Transverse colon (tissue), 4 donors: ENCODE data around the gene LRRC32. TPM values are rescaled to one million over a fixed set of nuclear protein-coding genes. Genes with fewer than 3 reads are reported as not detected.

Source experiments
- DNase-seq: peaks from one replicate; pipeline ENCODE4 v3.0.0-alpha.2; 2019
- H3K27ac ChIP-seq, 4 donors: fragments of 200-600 bp; sonication (generic); 2 replicates each; pipeline ENCODE4 v1.5.1; 2016 to 2018; ENCODE audit warnings: inconsistent platforms in 4 of 4
- H3K27me3 ChIP-seq: fragments of 200-600 bp; sonication (generic); 2 replicates; pipeline ENCODE4 v1.5.1; 2017; ENCODE audit warnings: inconsistent platforms
- H3K36me3 ChIP-seq, 4 donors: fragments of 200-600 bp; sonication (generic); 2 replicates each; pipeline ENCODE4 v1.5.1; 2017 to 2019; ENCODE audit warnings: inconsistent platforms in 4 of 4
- H3K4me1 ChIP-seq, 4 donors: fragments of 200-600 bp; sonication (generic); 2 replicates each; pipeline ENCODE4 v1.5.1; 2017 to 2020; ENCODE audit warnings: inconsistent platforms in 4 of 4
- H3K4me3 ChIP-seq, 4 donors: fragments of 200-600 bp; sonication (generic); 1 replicate in 1 of 4; 2 replicates in 3 of 4; pipeline versions ENCODE4 v1.5.1 to v1.6.1; 2017 to 2019; ENCODE audit warnings: inconsistent platforms in 4 of 4
- H3K9me3 ChIP-seq, 2 donors: fragments of 200-600 bp; sonication (generic); 2 replicates each; pipeline ENCODE4 v1.5.1; 2017 to 2019; ENCODE audit warnings: inconsistent platforms in 2 of 2
- EP300 ChIP-seq: sonication (generic); formaldehyde crosslinking; IDR thresholded peaks from one replicate; pipeline ENCODE4 v1.6.1; 2017; ENCODE audit warnings: antibody characterized with exemption, low read depth
- POLR2A ChIP-seq: fragments of 450-650 bp; IDR thresholded peaks from one replicate; pipeline ENCODE4 v1.6.1; 2016; ENCODE audit warnings: antibody characterized with exemption, mild to moderate bottlenecking, moderate library complexity
- POLR2AphosphoS5 ChIP-seq, 3 donors: sonication (generic); formaldehyde crosslinking; IDR thresholded peaks; one replicate each; pipeline ENCODE4 v1.6.1; 2016; ENCODE audit warnings: antibody characterized with exemption in 3 of 3
- WGBS, 2 donors: methylation state at CpG; one replicate each; pipeline ENCODE4 v1.1.5; 2018; ENCODE audit warnings: low coverage in 1 of 2; 5-methylcytosine and 5-hydroxymethylcytosine counted together
- in situ Hi-C, 4 donors: fragments of 200-750 bp; cut with MboI; loops; one replicate each; pipeline versions ENCODE4 v1.15.0 to v1.15.1; 2017; ENCODE audit warnings: low sequenced_read_pairs in 3 of 4, low pct_ligation_motif_present in 1 of 4, low pct_unique_long_range_greater_than_20kb in 1 of 4
- intact Hi-C: fragments of 100-400 bp; cut with DNase I; formaldehyde crosslinking; loops from one replicate; pipeline ENCODE4 v1.15.1; 2023; ENCODE audit warnings: low total_unique reads
- total RNA-seq, 4 donors: library from RNA; depleted of rRNA; stranded (reverse); fragments of >200 nt; gene quantifications; one replicate each; pipeline ENCODE4 v1.1.0, GENCODE V29; 2016
- TF ChIP-seq, protein P1 (sequence below), 5 experiments: fragments of 200-600 bp in 3 of 5; fragments of 450-650 bp in 2 of 5; sonication (generic) in 3 of 5; IDR thresholded peaks; 1 replicate in 2 of 5; 2 replicates in 3 of 5; pipeline ENCODE4 v1.5.1; 2016 to 2017; ENCODE audit warnings: antibody characterized with exemption in 5 of 5, inconsistent platforms in 3 of 5, mild to moderate bottlenecking in 2 of 5, moderate library complexity in 1 of 5

Gene LRRC32
- total RNA-seq, 4 donors from 2014 or later: 5.1 to 11.5 (median 9.1) TPM

DNA sequence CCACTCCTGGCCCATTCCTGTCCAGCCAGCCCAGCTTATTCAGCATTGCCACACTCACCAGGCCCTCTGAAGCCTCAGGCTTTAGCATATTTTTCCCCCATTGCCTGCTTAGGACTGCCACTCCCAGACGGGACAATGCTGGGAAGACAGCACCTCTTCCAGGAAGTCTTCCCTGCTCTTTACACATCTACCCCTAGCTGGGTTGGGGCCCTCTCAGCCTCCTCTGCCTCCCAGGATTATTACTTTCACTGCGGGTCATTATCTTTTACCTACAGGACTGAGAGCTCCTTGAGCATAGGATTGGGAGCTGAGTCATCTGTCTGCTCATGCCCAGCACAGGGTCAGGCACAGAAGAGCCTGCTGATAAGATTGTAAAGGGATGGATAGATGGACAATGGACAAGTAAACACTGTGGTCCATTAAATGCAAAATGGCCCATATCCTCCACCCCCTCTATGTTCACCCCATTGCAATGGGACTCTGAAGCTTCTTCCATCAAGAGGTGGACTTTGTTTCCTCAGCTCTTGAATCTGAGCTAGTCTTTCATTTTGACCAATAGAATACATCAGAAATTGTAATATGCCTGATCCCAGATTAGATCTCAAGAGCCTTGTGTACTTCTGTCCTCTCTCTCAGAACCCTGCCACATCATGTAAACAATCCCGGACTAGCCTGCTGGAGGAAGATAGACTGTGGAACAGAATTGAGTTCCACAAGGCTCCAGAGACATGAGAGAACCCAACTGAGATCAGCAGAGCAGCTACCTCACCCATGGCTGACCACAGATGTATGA is 32.0 kb upstream of the LRRC32 start:
- Histone ChIP-seq H3K27ac (no peak overlapping the region), H3K27me3 (no peaks in the 10 kb centered on the region), H3K36me3 (no peaks in the 10 kb centered on the region), H3K4me3 (no peak overlapping the region), H3K9me3 (no peaks in the 10 kb centered on the region), H3K4me1 (no peaks in the 10 kb centered on the region)
- TF ChIP-seq POLR2A: no peak
- TF ChIP-seq, protein P1, sequence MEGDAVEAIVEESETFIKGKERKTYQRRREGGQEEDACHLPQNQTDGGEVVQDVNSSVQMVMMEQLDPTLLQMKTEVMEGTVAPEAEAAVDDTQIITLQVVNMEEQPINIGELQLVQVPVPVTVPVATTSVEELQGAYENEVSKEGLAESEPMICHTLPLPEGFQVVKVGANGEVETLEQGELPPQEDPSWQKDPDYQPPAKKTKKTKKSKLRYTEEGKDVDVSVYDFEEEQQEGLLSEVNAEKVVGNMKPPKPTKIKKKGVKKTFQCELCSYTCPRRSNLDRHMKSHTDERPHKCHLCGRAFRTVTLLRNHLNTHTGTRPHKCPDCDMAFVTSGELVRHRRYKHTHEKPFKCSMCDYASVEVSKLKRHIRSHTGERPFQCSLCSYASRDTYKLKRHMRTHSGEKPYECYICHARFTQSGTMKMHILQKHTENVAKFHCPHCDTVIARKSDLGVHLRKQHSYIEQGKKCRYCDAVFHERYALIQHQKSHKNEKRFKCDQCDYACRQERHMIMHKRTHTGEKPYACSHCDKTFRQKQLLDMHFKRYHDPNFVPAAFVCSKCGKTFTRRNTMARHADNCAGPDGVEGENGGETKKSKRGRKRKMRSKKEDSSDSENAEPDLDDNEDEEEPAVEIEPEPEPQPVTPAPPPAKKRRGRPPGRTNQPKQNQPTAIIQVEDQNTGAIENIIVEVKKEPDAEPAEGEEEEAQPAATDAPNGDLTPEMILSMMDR (IDR thresholded peaks at IDR 0.05): no peak
- no peak for TF ChIP-seq POLR2AphosphoS5 (IDR thresholded peaks at IDR 0.05)
- no peak for TF ChIP-seq EP300
- intact Hi-C loops (no loop called here), in situ Hi-C loops (loop anchor here in 1 of 4 donors (25.0 kb wide), 1 partner anchor 210 kb away; no protein-coding TSS in a partner anchor)
- WGBS, 2 donors: 71 to 83% methylated on average over 2 to 3 of the region's 3 CpGs
- DNase-seq: no peak

DNA sequence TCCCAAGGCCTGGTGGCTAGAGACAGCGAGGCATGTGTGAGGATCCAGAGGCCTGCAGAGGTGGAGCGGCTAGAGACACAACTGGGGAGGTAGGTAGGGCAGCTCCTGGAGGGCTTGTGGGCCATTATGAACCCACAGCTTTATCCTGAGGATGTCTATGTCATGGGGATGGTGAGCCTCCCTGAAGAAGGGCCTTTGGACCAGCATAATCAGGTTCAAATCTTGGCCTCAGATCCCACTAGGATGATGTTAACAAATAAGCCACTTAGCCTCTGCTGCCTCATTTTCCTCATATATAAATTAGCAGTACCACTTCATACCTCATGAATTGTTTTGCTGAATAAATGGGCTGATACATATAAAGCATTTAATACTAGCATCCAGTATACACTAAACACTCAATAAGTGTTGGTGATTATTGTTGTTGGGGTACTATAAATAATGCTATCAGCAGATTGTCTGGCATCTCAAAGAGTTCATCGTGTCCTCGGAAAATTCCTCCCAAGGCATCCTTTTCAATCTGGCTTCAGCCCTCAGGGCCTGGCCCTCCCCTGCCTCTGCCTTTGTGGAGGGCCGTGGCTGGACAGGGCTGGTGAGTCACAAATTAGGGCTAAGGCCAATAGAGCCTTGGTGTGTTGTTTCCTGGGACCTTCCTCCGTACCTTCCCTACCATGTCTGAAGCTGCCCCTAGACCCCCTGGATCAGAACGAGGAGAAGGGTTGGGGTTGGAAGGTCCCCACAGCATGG is 30.9 kb upstream of the LRRC32 start:
- Histone ChIP-seq H3K4me3 (no peak overlapping the region), H3K27ac (no peak overlapping the region), H3K9me3 (no peaks in the 10 kb centered on the region), H3K27me3 (no peaks in the 10 kb centered on the region), H3K4me1 (no peaks in the 10 kb centered on the region), H3K36me3 (no peaks in the 10 kb centered on the region)
- intact Hi-C loops: no loop called here
- DNase-seq: no peak
- no peak for TF ChIP-seq EP300
- TF ChIP-seq, protein P1 (IDR thresholded peaks at IDR 0.05): no peak
- no peak for TF ChIP-seq POLR2AphosphoS5 (IDR thresholded peaks at IDR 0.05)
- TF ChIP-seq POLR2A: no peak
- WGBS, 2 donors: 77 to 83% methylated on average over 4 to 7 of the region's 7 CpGs
- in situ Hi-C loops: loop anchor here in 1 of 4 donors (25.0 kb wide), 1 partner anchor 211 kb away; no protein-coding TSS in a partner anchor

DNA sequence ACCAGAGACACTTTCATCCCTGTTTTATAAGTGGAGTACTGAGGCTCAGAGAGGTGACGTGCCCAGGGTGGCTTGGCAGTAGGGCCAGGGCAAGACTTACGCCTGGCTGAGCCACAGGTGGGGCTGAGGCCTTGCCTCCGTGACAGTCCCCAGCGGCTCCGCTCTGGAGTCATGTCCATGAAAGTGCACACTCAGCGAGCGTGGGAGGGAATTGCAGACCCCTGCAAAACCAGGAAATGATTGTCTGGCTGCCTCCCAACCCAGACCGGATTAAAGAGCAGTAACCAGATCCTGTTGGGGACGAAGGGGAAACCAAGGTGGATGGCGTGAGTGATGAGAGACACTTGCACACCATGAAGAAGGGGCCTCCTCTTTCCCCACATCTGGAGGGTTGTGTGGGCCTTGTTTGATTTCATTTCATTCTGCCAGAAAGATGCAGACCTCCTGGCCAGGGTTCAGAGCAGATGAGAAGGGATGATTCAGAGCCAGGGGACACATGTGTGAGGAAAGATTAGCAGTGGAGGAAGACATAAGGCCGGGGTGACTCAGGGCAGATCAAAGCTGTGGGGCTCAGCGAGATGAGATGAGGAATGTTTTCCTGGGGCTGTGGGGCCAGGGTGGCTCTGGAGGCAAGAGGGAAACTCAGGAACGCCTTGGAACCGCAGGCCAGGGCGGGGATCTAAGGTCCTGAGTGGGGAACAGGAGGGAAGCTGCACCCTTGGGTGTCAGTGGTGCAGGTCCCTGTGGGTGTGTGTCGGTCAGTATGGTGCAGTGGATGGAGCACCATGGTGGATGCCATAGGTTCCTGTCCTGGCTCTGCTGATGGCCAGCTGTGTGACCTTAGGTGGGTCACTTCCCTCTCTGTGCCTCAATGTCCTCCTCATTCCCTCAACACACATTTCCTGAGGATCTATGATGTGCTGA is 29.9 kb upstream of the LRRC32 start:
- WGBS, 2 donors: 66% methylated on average over 16 of the region's 16 CpGs; no CpG with 5 or more reads in 1 of the 2 donors
- no peak overlapping the region for H3K4me3 ChIP-seq
- no peaks in the 10 kb centered on the region for H3K9me3 ChIP-seq
- H3K27ac ChIP-seq: no peak overlapping the region
- H3K36me3 ChIP-seq: no peaks in the 10 kb centered on the region
- in situ Hi-C loops: loop anchor here in 1 of 4 donors (25.0 kb wide), 1 partner anchor 212 kb away; no protein-coding TSS in a partner anchor
- no peaks in the 10 kb centered on the region for H3K4me1 ChIP-seq
- intact Hi-C loops: no loop called here
- TF ChIP-seq POLR2AphosphoS5 (IDR thresholded peaks at IDR 0.05): no peak
- no peak for TF ChIP-seq POLR2A
- no peak for TF ChIP-seq EP300
- TF ChIP-seq, protein P1 (IDR thresholded peaks at IDR 0.05): no peak
- no peak for DNase-seq
- H3K27me3 ChIP-seq: no peaks in the 10 kb centered on the region
